ENCODE data around the gene MCU. TPM values are rescaled to one million over a fixed set of nuclear protein-coding genes. Genes with fewer than 3 reads are reported as not detected.

Gene MCU
- total and polyA plus RNA-seq, 2 donors (not counting 1 experiment from before 2014, with no cell fraction given) = 40.5 to 77.1 TPM

DNA sequence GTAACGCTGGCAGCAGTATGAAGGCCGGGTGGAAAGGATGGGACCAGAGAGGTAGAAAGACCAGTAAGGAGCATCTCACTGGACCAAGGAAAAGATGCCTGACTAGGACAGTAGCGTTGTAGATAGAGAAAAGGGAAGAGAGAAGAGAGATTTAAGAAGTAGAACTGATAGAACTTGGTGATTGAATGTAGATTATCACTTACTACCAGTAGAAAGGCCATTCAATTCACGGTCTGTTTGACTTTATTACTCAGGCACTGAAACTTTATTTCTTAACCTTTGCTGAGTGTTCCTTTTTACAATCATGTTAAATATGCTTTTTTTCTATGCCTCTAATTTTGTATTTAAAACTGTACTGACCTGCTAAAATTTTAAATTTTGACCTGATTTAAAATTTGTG, 12.2 kb downstream of the MCU start:
- no peak overlapping the region for H3K4me2 ChIP-seq (ENCODE audit: extremely low read depth, insufficient read depth, low read length)
- H4K20me1 ChIP-seq (ENCODE audit: control insufficient read depth, extremely low read depth, insufficient read depth, low read length) = no peaks in the 10 kb centered on the region
- H3K4me3 ChIP-seq (replicated peaks in 1 of 4; ENCODE audit: control extremely low read depth in 1 of 4, insufficient read depth in 1 of 4, low read depth in 3 of 4, low read length in 4 of 4) = no peak overlapping the region
- no peaks in the 10 kb centered on the region for H3K36me3 ChIP-seq (ENCODE audit: control insufficient read depth, insufficient read depth, low read length)
- no peak overlapping the region for H3K27ac ChIP-seq (ENCODE audit: insufficient read depth, low read length)
- no peak overlapping the region for H3K9ac ChIP-seq (ENCODE audit: insufficient read depth, low read length)
- no peak overlapping the region for H2AFZ ChIP-seq (ENCODE audit: low read length)
- no peak for TF ChIP-seq EZH2 (IDR thresholded peaks at IDR 0.05; ENCODE audit: low read length, missing control alignments)
- TF ChIP-seq, protein P1, sequence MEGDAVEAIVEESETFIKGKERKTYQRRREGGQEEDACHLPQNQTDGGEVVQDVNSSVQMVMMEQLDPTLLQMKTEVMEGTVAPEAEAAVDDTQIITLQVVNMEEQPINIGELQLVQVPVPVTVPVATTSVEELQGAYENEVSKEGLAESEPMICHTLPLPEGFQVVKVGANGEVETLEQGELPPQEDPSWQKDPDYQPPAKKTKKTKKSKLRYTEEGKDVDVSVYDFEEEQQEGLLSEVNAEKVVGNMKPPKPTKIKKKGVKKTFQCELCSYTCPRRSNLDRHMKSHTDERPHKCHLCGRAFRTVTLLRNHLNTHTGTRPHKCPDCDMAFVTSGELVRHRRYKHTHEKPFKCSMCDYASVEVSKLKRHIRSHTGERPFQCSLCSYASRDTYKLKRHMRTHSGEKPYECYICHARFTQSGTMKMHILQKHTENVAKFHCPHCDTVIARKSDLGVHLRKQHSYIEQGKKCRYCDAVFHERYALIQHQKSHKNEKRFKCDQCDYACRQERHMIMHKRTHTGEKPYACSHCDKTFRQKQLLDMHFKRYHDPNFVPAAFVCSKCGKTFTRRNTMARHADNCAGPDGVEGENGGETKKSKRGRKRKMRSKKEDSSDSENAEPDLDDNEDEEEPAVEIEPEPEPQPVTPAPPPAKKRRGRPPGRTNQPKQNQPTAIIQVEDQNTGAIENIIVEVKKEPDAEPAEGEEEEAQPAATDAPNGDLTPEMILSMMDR (conservative IDR thresholded peaks at IDR 0.05 in 1 of 2, IDR thresholded peaks at IDR 0.05 in 1 of 2; ENCODE audit: low read depth in 1 of 2, low read length in 2 of 2) = no peak
- peaks cover 5% of the 10 kb centered on the region for H3K4me1 ChIP-seq (ENCODE audit: control insufficient read depth, extremely low read depth, insufficient read depth, low read length)
- H3K27me3 ChIP-seq (ENCODE audit: control insufficient read depth, insufficient read depth, low read length) = no peaks in the 10 kb centered on the region
- DNase-seq (ENCODE audit: low read depth in 2 of 2) = no peak
- H3K9me3 ChIP-seq (ENCODE audit: control insufficient read depth, insufficient read depth, low read depth, low read length) = no peaks in the 10 kb centered on the region
- H3K79me2 ChIP-seq (ENCODE audit: control insufficient read depth, insufficient read depth, low read length) = peaks cover 43% of the 10 kb centered on the region

DNA sequence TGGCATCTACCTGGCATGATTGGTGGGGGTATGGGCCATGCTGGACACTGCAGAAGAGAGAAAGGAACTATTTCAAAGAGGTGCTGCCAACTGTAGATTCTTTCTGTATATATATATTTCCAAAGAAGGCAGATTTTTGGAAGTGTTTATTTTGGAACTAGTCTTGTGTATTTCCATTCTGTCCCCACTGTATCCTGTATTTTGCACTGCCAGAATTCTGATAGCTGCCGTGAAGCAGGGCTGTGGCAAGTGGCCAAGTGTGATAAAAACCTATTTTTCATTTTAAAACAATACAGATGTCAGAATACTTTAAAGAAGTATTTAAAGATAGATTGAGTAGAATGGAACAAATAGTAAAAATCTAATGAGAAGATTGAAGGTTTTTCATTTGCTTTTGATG, 17.1 kb downstream of the MCU start:
- H2AFZ ChIP-seq (ENCODE audit: low read length) = no peak overlapping the region
- no peaks in the 10 kb centered on the region for H3K27me3 ChIP-seq (ENCODE audit: control insufficient read depth, insufficient read depth, low read length)
- no peak overlapping the region for H3K4me2 ChIP-seq (ENCODE audit: extremely low read depth, insufficient read depth, low read length)
- no peaks in the 10 kb centered on the region for H3K9me3 ChIP-seq (ENCODE audit: control insufficient read depth, insufficient read depth, low read depth, low read length)
- H3K27ac ChIP-seq (ENCODE audit: insufficient read depth, low read length) = no peak overlapping the region
- no peaks in the 10 kb centered on the region for H4K20me1 ChIP-seq (ENCODE audit: control insufficient read depth, extremely low read depth, insufficient read depth, low read length)
- peaks cover 8% of the 10 kb centered on the region for H3K4me1 ChIP-seq (ENCODE audit: control insufficient read depth, extremely low read depth, insufficient read depth, low read length)
- H3K36me3 ChIP-seq (ENCODE audit: control insufficient read depth, insufficient read depth, low read length) = no peaks in the 10 kb centered on the region
- H3K79me2 ChIP-seq (ENCODE audit: control insufficient read depth, insufficient read depth, low read length) = peaks cover 19% of the 10 kb centered on the region
- no peak overlapping the region for H3K9ac ChIP-seq (ENCODE audit: insufficient read depth, low read length)
- no peak for TF ChIP-seq EZH2 (IDR thresholded peaks at IDR 0.05; ENCODE audit: low read length, missing control alignments)
- TF ChIP-seq, protein P1 (conservative IDR thresholded peaks at IDR 0.05 in 1 of 2, IDR thresholded peaks at IDR 0.05 in 1 of 2; ENCODE audit: low read depth in 1 of 2, low read length in 2 of 2) = no peak
- peak; percentile 48 to 67 for DNase-seq (ENCODE audit: low read depth in 2 of 2)
- no peak overlapping the region for H3K4me3 ChIP-seq (replicated peaks in 1 of 4; ENCODE audit: control extremely low read depth in 1 of 4, insufficient read depth in 1 of 4, low read depth in 3 of 4, low read length in 4 of 4)

DNA sequence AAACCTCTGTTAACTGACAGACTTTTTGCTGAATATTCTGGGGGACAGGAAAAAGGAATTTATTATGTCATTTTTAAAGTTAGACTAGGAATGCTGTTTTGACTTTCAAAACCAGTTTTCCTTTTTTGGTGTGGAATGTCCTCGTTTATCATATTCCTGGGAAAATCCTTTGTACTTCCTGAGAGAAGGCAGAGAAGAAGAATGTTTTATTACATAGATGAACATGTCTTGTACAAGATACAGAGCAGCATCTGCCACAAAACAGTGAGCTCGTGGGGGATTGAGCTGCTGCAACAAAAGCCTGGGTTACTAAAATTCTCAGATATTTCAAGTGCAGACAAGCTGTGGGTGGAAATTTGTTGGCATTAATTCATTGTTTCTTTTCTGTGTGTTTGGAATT, 20.2 kb downstream of the MCU start:
- Histone ChIP-seq H3K79me2 (ENCODE audit: control insufficient read depth, insufficient read depth, low read length) (peaks cover 15% of the 10 kb centered on the region), H3K4me3 (replicated peaks in 1 of 4; ENCODE audit: control extremely low read depth in 1 of 4, insufficient read depth in 1 of 4, low read depth in 3 of 4, low read length in 4 of 4) (no peak overlapping the region), H3K4me1 (ENCODE audit: control insufficient read depth, extremely low read depth, insufficient read depth, low read length) (peaks cover 8% of the 10 kb centered on the region), H3K27me3 (ENCODE audit: control insufficient read depth, insufficient read depth, low read length) (no peaks in the 10 kb centered on the region), H3K9me3 (ENCODE audit: control insufficient read depth, insufficient read depth, low read depth, low read length) (no peaks in the 10 kb centered on the region), H4K20me1 (ENCODE audit: control insufficient read depth, extremely low read depth, insufficient read depth, low read length) (no peaks in the 10 kb centered on the region), H3K36me3 (ENCODE audit: control insufficient read depth, insufficient read depth, low read length) (no peaks in the 10 kb centered on the region), H2AFZ (ENCODE audit: low read length) (no peak overlapping the region), H3K27ac (ENCODE audit: insufficient read depth, low read length) (no peak overlapping the region), H3K9ac (ENCODE audit: insufficient read depth, low read length) (no peak overlapping the region), H3K4me2 (ENCODE audit: extremely low read depth, insufficient read depth, low read length) (peak overlapping the region; percentile 68)
- TF ChIP-seq EZH2 (IDR thresholded peaks at IDR 0.05; ENCODE audit: low read length, missing control alignments) = no peak
- TF ChIP-seq, protein P1 (conservative IDR thresholded peaks at IDR 0.05 in 1 of 2, IDR thresholded peaks at IDR 0.05 in 1 of 2; ENCODE audit: low read depth in 1 of 2, low read length in 2 of 2) = no peak
- peak in 1 of 2 donors; percentile 77 for DNase-seq (ENCODE audit: low read depth in 2 of 2)

Measured in fibroblast of lung (primary cell).